K562 (cell line): ENCODE data around the gene RREB1. TPM values are rescaled to one million over a fixed set of nuclear protein-coding genes. Genes with fewer than 3 reads are reported as not detected.

Experiments used
- BHLHE40 ChIP-seq: IDR thresholded peaks from 2 replicates; pipeline ENCODE4 v1.6.1; 2011; ENCODE audit warnings: low read length, improper control_type of control experiment
- DNMT1 ChIP-seq: fragments of 450-650 bp; IDR thresholded peaks from 2 replicates; pipeline ENCODE4 v1.6.1; 2016; ENCODE audit warnings: antibody characterized with exemption, mild to moderate bottlenecking
- HDAC3 ChIP-seq: fragments of 450-650 bp; IDR thresholded peaks from 2 replicates; pipeline ENCODE4 v1.6.1; 2018; ENCODE audit warnings: borderline replicate concordance, mild to moderate bottlenecking, moderate library complexity; ENCODE audit not compliant: partially characterized antibody
- JUNB ChIP-seq: fragments of 450-650 bp; formaldehyde crosslinking; conservative IDR thresholded peaks from 2 replicates; pipeline ENCODE4 v1.4.0; 2020; ENCODE audit warnings: mild to moderate bottlenecking
- KLF1 ChIP-seq: fragments of 450-650 bp; IDR thresholded peaks from 2 replicates; pipeline ENCODE4 v1.6.1; 2016; ENCODE audit warnings: missing genetic modification characterization, missing compliant biosample characterization
- LCOR ChIP-seq: sonication (generic); formaldehyde crosslinking; IDR thresholded peaks from 2 replicates; pipeline ENCODE4 v1.8.0; 2022; ENCODE audit warnings: mild to moderate bottlenecking, missing genetic modification reagents
- NCOA2 ChIP-seq, 2 experiments: fragments of 450-650 bp; IDR thresholded peaks; 2 replicates each; pipeline ENCODE4 v1.6.1; 2018; ENCODE audit warnings: mild to moderate bottlenecking in 2 of 2, moderate library complexity in 1 of 2; ENCODE audit not compliant: partially characterized antibody in 2 of 2
- PRPF4 ChIP-seq: fragments of 200-400 bp; formaldehyde crosslinking; IDR thresholded peaks from one replicate; pipeline ENCODE4 v1.6.1; 2017; ENCODE audit warnings: low read length, low read depth, mild to moderate bottlenecking; ENCODE audit not compliant: insufficient read depth, poor library complexity, severe bottlenecking
- SMARCA4 ChIP-seq: fragments of 450-650 bp; IDR thresholded peaks from 2 replicates; pipeline ENCODE4 v1.6.1; 2016
- TAF7 ChIP-seq: fragments of 450-650 bp; IDR thresholded peaks from 2 replicates; pipeline ENCODE4 v1.6.1; 2016; ENCODE audit warnings: missing genetic modification characterization, missing compliant biosample characterization
- TBP ChIP-seq: optimal IDR thresholded peaks from 2 replicates; pipeline ENCODE3; 2011; ENCODE audit warnings: low read depth, low read length, improper control_type of control experiment
- TCF7 ChIP-seq: sonication (generic); IDR thresholded peaks from 2 replicates; pipeline ENCODE4 v1.6.1; 2016; ENCODE audit warnings: antibody characterized with exemption, borderline replicate concordance
- TCF7L2 ChIP-seq: fragments of 150-350 bp; IDR thresholded peaks from 2 replicates; pipeline ENCODE4 v1.6.1; 2016; ENCODE audit warnings: low read depth, mild to moderate bottlenecking, low read length, moderate library complexity
- YBX1 ChIP-seq: fragments of 450-650 bp; IDR thresholded peaks from 2 replicates; pipeline ENCODE4 v1.7.1; 2016; ENCODE audit warnings: mild to moderate bottlenecking
- ZFP36 ChIP-seq: fragments of 150-350 bp; IDR thresholded peaks from 2 replicates; pipeline ENCODE4 v1.6.1; 2018; ENCODE audit warnings: low read length, low read depth; ENCODE audit not compliant: partially characterized antibody
- ZNF699 ChIP-seq: fragments of 250-450 bp; sonication (Bioruptor Pico); IDR thresholded peaks from 2 replicates; pipeline ENCODE4 v1.8.0; 2021; ENCODE audit warnings: mild to moderate bottlenecking, moderate library complexity; ENCODE audit not compliant: insufficient replicate concordance
- ZNF707 ChIP-seq: fragments of 250-450 bp; sonication (Bioruptor Pico); conservative IDR thresholded peaks from 2 replicates; pipeline ENCODE4 v1.8.0; 2022; ENCODE audit warnings: inconsistent platforms, mild to moderate bottlenecking, moderate library complexity
- polyA plus RNA-seq, 8 experiments: library from polyadenylated mRNA; depleted of rRNA in 4 of 8; stranded (reverse) in 5 of 8; unstranded in 3 of 8; fragments of >200 nt; fragmentation: Nextera tagmentation in 2 of 8; fragmentation: Illumina TruSeq in 1 of 8; extraction: Ambion mirVana in 2 of 8; extraction: Trizol in 1 of 8; gene quantifications; 2 replicates each; pipeline versions ENCODE4 v1.2.1 to v1.2.3, GENCODE V29; 2011 to 2014; ENCODE audit warnings: inconsistent platforms in 1 of 8, missing spikeins in 1 of 8
- total RNA-seq, 7 experiments: library from RNA; depleted of rRNA in 6 of 7; stranded (reverse); fragments of >200 nt in 6 of 7; fragmentation: Illumina TruSeq in 2 of 7; extraction: Trizol in 2 of 7; gene quantifications; 2 replicates each; pipeline versions ENCODE4 v1.2.1 to v1.2.3, GENCODE V29; 2011 to 2021; ENCODE audit warnings: low replicate concordance in 1 of 7
- TF ChIP-seq, protein P1 (sequence below): sonication (generic); formaldehyde crosslinking; IDR thresholded peaks from 2 replicates; pipeline ENCODE4 v1.8.1; 2023; ENCODE audit warnings: mild to moderate bottlenecking, missing genetic modification reagents, moderate library complexity
- TF ChIP-seq, protein P2 (sequence below): fragments of 450-650 bp; formaldehyde crosslinking; IDR thresholded peaks from 2 replicates; pipeline ENCODE4 v1.4.0; 2020; ENCODE audit warnings: mild to moderate bottlenecking, moderate library complexity
- TF ChIP-seq, protein P3 (sequence below), 3 experiments: fragments of 200-800 bp in 1 of 3; sonication (Bioruptor generic) in 1 of 3; sonication (generic) in 1 of 3; formaldehyde crosslinking in 1 of 3; IDR thresholded peaks; 2 replicates each; pipeline versions ENCODE4 v1.6.1 to v1.8.0; 2016 to 2022; ENCODE audit warnings: mild to moderate bottlenecking in 2 of 3, missing compliant biosample characterization in 2 of 3, missing genetic modification characterization in 2 of 3, missing genetic modification reagents in 1 of 3

The RREB1 gene
- total and polyA plus RNA-seq, 9 of the 15 experiments (the other 6 are each of a cell fraction or from before 2014, with no cell fraction given) = 3.3 to 64.2 (median 19.3) TPM

DNA sequence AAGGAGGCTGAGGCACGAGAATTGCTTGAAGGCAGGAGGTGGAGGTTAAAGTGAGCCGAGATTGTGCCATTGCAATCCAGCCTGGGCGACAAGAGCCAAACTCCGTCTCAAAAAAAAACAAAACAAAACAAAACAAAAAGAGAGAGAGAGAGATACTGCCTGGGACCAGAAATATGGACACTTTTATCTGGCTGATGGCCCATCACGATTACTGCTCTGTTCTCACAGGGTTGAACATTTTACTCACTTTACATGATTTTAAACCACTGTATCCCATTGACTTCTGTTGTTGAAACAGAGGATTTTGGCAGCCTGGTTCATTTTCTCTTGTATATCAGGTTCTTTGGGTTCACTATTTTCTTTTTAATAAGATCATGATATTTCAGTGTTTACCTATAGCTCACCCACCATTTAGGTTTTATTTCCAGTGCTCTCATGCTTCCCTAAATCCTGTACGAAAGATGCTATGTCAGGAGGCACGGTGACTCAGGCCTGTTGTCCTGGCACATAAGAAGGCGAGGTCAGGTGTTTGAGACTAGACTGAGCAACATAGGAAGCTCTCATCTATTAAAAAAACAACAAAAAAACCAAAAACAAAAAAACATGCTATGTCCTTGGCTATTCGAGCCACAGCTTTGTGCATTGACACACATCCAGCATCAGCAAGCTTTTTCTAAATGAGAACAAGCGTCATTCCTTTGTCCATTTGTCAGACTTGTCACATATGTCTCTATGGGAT lies 34.5 kb upstream of the RREB1 start (continued):
- TF ChIP-seq, protein P1, sequence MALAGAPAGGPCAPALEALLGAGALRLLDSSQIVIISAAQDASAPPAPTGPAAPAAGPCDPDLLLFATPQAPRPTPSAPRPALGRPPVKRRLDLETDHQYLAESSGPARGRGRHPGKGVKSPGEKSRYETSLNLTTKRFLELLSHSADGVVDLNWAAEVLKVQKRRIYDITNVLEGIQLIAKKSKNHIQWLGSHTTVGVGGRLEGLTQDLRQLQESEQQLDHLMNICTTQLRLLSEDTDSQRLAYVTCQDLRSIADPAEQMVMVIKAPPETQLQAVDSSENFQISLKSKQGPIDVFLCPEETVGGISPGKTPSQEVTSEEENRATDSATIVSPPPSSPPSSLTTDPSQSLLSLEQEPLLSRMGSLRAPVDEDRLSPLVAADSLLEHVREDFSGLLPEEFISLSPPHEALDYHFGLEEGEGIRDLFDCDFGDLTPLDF = no peak
- TF ChIP-seq ZNF707 (CRISPR knock-in tag) = no peak
- TF ChIP-seq HDAC3 = no peak
- TF ChIP-seq KLF1 (tag) = no peak
- no peak for TF ChIP-seq NCOA2 (IDR thresholded peaks at IDR 0.05; ENCODE audit: partially characterized antibody in 2 of 2)
- TF ChIP-seq PRPF4 = no peak
- no peak for TF ChIP-seq ZNF699 (CRISPR knock-in tag)
- TF ChIP-seq, protein P2, sequence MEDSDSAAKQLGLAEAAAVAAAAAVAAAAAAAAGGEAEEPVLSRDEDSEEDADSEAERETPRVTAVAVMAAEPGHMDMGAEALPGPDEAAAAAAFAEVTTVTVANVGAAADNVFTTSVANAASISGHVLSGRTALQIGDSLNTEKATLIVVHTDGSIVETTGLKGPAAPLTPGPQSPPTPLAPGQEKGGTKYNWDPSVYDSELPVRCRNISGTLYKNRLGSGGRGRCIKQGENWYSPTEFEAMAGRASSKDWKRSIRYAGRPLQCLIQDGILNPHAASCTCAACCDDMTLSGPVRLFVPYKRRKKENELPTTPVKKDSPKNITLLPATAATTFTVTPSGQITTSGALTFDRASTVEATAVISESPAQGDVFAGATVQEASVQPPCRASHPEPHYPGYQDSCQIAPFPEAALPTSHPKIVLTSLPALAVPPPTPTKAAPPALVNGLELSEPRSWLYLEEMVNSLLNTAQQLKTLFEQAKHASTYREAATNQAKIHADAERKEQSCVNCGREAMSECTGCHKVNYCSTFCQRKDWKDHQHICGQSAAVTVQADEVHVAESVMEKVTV (CRISPR knock-in tag) = no peak
- TF ChIP-seq TCF7 = no peak
- TF ChIP-seq JUNB (CRISPR knock-in tag) = no peak
- TF ChIP-seq, protein P3, sequence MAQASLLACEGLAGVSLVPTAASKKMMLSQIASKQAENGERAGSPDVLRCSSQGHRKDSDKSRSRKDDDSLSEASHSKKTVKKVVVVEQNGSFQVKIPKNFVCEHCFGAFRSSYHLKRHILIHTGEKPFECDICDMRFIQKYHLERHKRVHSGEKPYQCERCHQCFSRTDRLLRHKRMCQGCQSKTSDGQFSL (CRISPR knock-in tag; IDR thresholded peaks at IDR 0.05) = no peak
- TF ChIP-seq, protein P3 (tag; IDR thresholded peaks at IDR 0.05) = no peak
- TF ChIP-seq TAF7 (tag) = no peak
- TF ChIP-seq TCF7L2 = no peak
- no peak for TF ChIP-seq TBP
- no peak for TF ChIP-seq YBX1
- no peak for TF ChIP-seq LCOR (CRISPR knock-in tag)
- no peak for TF ChIP-seq DNMT1
- TF ChIP-seq BHLHE40 = no peak
- 0 out of 2 replicates have a peak, but pooled peaks have one; percentile 34 for TF ChIP-seq SMARCA4
- TF ChIP-seq ZFP36 = no peak
